DMS114 treated with DMSO at 0.1 percent for 48 hours (cell line): Measurements from ENCODE around the gene INTS15.

Experiments
- DNase-seq: peaks from one replicate; lab custom pipeline; 2025; ENCODE audit not compliant: unreplicated experiment; lab: John Stamatoyannopoulos, UW

The INTS15 gene

DNA sequence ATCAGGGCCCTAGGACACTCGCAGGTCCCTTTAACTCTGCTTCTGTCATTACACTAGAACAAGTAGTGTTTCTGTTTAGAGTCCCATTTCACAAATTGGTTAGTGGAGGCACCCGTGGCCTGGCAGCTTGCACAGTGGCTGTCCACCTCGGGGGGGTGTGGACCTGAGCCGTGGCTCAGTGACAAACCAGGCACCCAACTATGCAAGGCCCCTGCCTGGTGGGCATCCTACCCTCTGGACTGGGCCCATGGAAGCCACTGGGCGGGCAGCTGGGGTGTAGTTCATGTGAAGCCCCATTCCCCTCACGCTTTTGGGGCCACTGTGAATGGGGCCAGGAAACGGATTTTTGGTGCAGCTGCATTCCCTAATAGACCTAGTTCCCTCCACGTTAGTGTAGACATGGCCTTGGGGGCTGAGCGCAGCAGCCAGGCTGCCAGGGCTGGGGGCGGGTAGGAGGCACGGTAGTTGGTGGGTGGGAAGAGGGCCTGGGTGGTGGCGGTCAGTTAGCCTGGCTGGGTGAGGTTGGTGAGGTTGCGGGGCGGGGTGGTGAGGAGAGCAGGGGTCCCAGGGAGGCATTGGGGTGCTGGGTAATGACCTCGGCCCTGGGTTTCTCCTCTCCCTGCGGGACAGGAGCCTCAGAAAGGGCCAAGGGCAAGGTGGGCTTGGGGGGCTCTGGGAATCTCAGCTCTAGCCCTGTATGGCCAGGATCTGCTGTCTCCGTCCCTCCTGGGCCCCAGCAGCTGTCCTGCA lies 66.0 kb downstream of the INTS15 start:
- DNase-seq, result no peak

DNA sequence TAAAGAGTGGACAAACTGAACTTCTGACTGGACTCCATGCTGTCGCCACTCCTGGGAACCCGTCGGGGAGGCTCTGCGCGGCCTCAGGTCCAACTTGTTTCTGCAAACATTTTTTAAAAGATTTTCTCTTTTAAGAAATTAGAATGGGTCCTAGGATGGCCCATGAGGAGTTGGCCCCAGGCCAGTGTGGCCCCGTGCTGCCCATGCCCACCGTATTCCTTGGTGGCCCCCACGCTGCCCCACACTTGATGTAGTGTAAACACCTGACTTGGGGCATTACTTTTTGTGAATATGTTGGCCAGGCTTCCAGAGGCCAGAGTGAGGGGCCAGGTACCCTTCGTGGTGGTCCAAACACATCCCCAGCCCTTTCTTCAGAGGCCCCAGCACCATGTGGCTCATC lies 66.6 kb downstream of the INTS15 start:
- DNase-seq, result no peak
